ENCODE measurements around the gene CRADD.

DNA sequence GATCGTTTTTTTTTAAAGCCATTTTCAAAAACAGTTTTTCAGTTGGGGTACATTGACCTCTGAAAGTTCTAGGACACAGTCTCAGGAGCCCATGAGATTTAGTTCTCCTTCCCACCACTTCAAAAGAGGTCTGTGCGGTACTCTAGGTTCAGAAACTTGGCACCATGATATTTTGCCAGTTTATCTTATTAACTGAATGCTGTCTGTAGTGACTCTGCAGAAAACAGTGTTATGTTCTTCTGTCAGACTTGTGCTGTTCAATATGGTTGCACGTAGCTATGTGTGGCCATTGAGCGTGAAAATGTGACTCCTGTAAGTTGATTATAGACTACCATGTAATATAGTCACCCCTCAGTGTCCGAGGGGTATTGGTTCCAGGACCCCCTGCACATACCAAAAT is 35.9 kb downstream of the CRADD start:
- TF ChIP-seq, protein P1, sequence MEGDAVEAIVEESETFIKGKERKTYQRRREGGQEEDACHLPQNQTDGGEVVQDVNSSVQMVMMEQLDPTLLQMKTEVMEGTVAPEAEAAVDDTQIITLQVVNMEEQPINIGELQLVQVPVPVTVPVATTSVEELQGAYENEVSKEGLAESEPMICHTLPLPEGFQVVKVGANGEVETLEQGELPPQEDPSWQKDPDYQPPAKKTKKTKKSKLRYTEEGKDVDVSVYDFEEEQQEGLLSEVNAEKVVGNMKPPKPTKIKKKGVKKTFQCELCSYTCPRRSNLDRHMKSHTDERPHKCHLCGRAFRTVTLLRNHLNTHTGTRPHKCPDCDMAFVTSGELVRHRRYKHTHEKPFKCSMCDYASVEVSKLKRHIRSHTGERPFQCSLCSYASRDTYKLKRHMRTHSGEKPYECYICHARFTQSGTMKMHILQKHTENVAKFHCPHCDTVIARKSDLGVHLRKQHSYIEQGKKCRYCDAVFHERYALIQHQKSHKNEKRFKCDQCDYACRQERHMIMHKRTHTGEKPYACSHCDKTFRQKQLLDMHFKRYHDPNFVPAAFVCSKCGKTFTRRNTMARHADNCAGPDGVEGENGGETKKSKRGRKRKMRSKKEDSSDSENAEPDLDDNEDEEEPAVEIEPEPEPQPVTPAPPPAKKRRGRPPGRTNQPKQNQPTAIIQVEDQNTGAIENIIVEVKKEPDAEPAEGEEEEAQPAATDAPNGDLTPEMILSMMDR (IDR thresholded peaks at IDR 0.05; ENCODE audit: insufficient read depth, low read length) = no peak
- TF ChIP-seq POLR2AphosphoS5 (IDR thresholded peaks at IDR 0.05; ENCODE audit: low read depth) = no peak
- TF ChIP-seq, protein P2, sequence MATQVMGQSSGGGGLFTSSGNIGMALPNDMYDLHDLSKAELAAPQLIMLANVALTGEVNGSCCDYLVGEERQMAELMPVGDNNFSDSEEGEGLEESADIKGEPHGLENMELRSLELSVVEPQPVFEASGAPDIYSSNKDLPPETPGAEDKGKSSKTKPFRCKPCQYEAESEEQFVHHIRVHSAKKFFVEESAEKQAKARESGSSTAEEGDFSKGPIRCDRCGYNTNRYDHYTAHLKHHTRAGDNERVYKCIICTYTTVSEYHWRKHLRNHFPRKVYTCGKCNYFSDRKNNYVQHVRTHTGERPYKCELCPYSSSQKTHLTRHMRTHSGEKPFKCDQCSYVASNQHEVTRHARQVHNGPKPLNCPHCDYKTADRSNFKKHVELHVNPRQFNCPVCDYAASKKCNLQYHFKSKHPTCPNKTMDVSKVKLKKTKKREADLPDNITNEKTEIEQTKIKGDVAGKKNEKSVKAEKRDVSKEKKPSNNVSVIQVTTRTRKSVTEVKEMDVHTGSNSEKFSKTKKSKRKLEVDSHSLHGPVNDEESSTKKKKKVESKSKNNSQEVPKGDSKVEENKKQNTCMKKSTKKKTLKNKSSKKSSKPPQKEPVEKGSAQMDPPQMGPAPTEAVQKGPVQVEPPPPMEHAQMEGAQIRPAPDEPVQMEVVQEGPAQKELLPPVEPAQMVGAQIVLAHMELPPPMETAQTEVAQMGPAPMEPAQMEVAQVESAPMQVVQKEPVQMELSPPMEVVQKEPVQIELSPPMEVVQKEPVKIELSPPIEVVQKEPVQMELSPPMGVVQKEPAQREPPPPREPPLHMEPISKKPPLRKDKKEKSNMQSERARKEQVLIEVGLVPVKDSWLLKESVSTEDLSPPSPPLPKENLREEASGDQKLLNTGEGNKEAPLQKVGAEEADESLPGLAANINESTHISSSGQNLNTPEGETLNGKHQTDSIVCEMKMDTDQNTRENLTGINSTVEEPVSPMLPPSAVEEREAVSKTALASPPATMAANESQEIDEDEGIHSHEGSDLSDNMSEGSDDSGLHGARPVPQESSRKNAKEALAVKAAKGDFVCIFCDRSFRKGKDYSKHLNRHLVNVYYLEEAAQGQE (IDR thresholded peaks at IDR 0.05; ENCODE audit: insufficient replicate concordance, low read depth) = no peak
